ENCODE data around the gene EDNRB.

GRCh38 chr13:77916488-77916887, 2.1 kb downstream of the EDNRB start:
- TF ChIP-seq POLR2A (IDR thresholded peaks at IDR 0.05) = no peak
- TF ChIP-seq, protein P1, sequence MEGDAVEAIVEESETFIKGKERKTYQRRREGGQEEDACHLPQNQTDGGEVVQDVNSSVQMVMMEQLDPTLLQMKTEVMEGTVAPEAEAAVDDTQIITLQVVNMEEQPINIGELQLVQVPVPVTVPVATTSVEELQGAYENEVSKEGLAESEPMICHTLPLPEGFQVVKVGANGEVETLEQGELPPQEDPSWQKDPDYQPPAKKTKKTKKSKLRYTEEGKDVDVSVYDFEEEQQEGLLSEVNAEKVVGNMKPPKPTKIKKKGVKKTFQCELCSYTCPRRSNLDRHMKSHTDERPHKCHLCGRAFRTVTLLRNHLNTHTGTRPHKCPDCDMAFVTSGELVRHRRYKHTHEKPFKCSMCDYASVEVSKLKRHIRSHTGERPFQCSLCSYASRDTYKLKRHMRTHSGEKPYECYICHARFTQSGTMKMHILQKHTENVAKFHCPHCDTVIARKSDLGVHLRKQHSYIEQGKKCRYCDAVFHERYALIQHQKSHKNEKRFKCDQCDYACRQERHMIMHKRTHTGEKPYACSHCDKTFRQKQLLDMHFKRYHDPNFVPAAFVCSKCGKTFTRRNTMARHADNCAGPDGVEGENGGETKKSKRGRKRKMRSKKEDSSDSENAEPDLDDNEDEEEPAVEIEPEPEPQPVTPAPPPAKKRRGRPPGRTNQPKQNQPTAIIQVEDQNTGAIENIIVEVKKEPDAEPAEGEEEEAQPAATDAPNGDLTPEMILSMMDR (IDR thresholded peaks at IDR 0.05) = no peak
